ENCODE data around the gene FBXO7.

The FBXO7 gene

GRCh38 chr22:32531931-32532819 is 57.6 kb downstream of the FBXO7 start:
- Histone ChIP-seq H3K27ac (ENCODE audit: low read length) (no peak overlapping the region), H3K4me1 (ENCODE audit: low read length) (peaks cover 18% of the 10 kb centered on the region), H3K9ac (ENCODE audit: low read length) (no peak overlapping the region), H3K9me3 (ENCODE audit: insufficient read depth, low read length) (no peaks in the 10 kb centered on the region), H3K36me3 (replicated peaks; ENCODE audit: low read depth, low read length) (no peaks in the 10 kb centered on the region), H3K27me3 (ENCODE audit: low read depth, low read length) (peaks cover 19% of the 10 kb centered on the region; the same call in 1 of the 2 replicates), H3K79me2 (ENCODE audit: low read length) (no peaks in the 10 kb centered on the region), H3K4me3 (ENCODE audit: low read length) (no peak overlapping the region), H4K20me1 (ENCODE audit: insufficient read depth, low read length) (no peaks in the 10 kb centered on the region), H3K4me2 (ENCODE audit: low read length) (no peak overlapping the region), H2AFZ (ENCODE audit: low read depth, low read length) (no peak overlapping the region)
- TF ChIP-seq CTCF (IDR thresholded peaks at IDR 0.05; ENCODE audit: low read depth, low read length) (no peak), EZH2phosphoT487 (IDR thresholded peaks at IDR 0.05; ENCODE audit: low read depth) (no peak)

DNA sequence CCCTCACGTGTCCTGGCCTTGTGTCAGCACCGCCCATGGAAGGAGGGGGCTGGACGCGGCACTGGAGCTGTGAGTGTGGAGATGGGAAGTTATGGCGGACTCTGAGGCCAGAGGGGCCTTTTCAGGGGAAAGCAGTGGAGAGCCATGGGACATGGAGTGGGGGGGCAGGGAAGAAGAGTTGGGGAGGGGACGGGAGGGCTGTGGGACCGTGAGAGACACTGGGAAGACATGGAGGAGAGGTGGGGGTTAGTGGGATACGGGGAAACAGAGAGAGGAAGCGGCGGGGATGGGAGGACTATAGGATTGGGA is 58.2 kb downstream of the FBXO7 start:
- Histone ChIP-seq H4K20me1 (ENCODE audit: insufficient read depth, low read length) (no peaks in the 10 kb centered on the region), H3K4me2 (ENCODE audit: low read length) (no peak overlapping the region), H2AFZ (ENCODE audit: low read depth, low read length) (no peak overlapping the region), H3K27me3 (ENCODE audit: low read depth, low read length) (peaks cover 21% of the 10 kb centered on the region; the same call in 1 of the 2 replicates), H3K36me3 (replicated peaks; ENCODE audit: low read depth, low read length) (no peaks in the 10 kb centered on the region), H3K27ac (ENCODE audit: low read length) (no peak overlapping the region), H3K79me2 (ENCODE audit: low read length) (no peaks in the 10 kb centered on the region), H3K9ac (ENCODE audit: low read length) (no peak overlapping the region), H3K4me1 (ENCODE audit: low read length) (peaks cover 14% of the 10 kb centered on the region), H3K4me3 (ENCODE audit: low read length) (no peak overlapping the region), H3K9me3 (ENCODE audit: insufficient read depth, low read length) (no peaks in the 10 kb centered on the region)
- TF ChIP-seq CTCF (IDR thresholded peaks at IDR 0.05; ENCODE audit: low read depth, low read length) (no peak), EZH2phosphoT487 (IDR thresholded peaks at IDR 0.05; ENCODE audit: low read depth) (no peak)

GRCh38 chr22:32533265-32534111 is 58.9 kb downstream of the FBXO7 start:
- Histone ChIP-seq H3K9ac (ENCODE audit: low read length) (no peak overlapping the region), H4K20me1 (ENCODE audit: insufficient read depth, low read length) (no peaks in the 10 kb centered on the region), H3K4me3 (ENCODE audit: low read length) (no peak overlapping the region), H3K4me1 (ENCODE audit: low read length) (peaks cover 7% of the 10 kb centered on the region), H3K36me3 (replicated peaks; ENCODE audit: low read depth, low read length) (no peaks in the 10 kb centered on the region), H3K9me3 (ENCODE audit: insufficient read depth, low read length) (no peaks in the 10 kb centered on the region), H2AFZ (ENCODE audit: low read depth, low read length) (no peak overlapping the region), H3K79me2 (ENCODE audit: low read length) (no peaks in the 10 kb centered on the region), H3K27ac (ENCODE audit: low read length) (no peak overlapping the region), H3K27me3 (ENCODE audit: low read depth, low read length) (peaks cover 23% of the 10 kb centered on the region; the same call in 1 of the 2 replicates), H3K4me2 (ENCODE audit: low read length) (no peak overlapping the region)
- no peak for TF ChIP-seq EZH2phosphoT487 (IDR thresholded peaks at IDR 0.05; ENCODE audit: low read depth)
- TF ChIP-seq CTCF (IDR thresholded peaks at IDR 0.05; ENCODE audit: low read depth, low read length): no peak

All from OCI-LY3 (cell line).